ENCODE results near the gene PRR36. TPM values are rescaled to one million over a fixed set of nuclear protein-coding genes. Genes with fewer than 3 reads are reported as not detected.

PRR36 gene
- total RNA-seq, 1 donor = not detected

GRCh38 chr19:7912697-7913564 is 38.7 kb upstream of the PRR36 start:
- no peak for TF ChIP-seq CTCF (IDR thresholded peaks at IDR 0.05; ENCODE audit: insufficient read depth, low read depth, low read length)
- no peak for DNase-seq (ENCODE audit: low read depth)
- no peak overlapping the region for H3K4me3 ChIP-seq (ENCODE audit: low read depth, low read length)

- no peak for TF ChIP-seq CTCF (IDR thresholded peaks at IDR 0.05; ENCODE audit: insufficient read depth, low read depth, low read length)
- H3K4me3 ChIP-seq (ENCODE audit: low read depth, low read length) = no peak overlapping the region
- no peak for DNase-seq (ENCODE audit: low read depth)
Measured at GRCh38 chr19:7912144-7912696, 38.0 kb upstream of the PRR36 start.

GRCh38 chr19:7911508-7912143 is 37.4 kb upstream of the PRR36 start:
- TF ChIP-seq CTCF (IDR thresholded peaks at IDR 0.05; ENCODE audit: insufficient read depth, low read depth, low read length) = no peak
- DNase-seq (ENCODE audit: low read depth) = no peak
- H3K4me3 ChIP-seq (ENCODE audit: low read depth, low read length) = no peak overlapping the region

GRCh38 chr19:7910321-7911161 is 36.4 kb upstream of the PRR36 start:
- TF ChIP-seq CTCF (IDR thresholded peaks at IDR 0.05; ENCODE audit: insufficient read depth, low read depth, low read length) = no peak
- H3K4me3 ChIP-seq (ENCODE audit: low read depth, low read length) = no peak overlapping the region
- no peak for DNase-seq (ENCODE audit: low read depth)

GRCh38 chr19:7909471-7910067 is 35.4 kb upstream of the PRR36 start:
- no peak for DNase-seq (ENCODE audit: low read depth)
- no peak overlapping the region for H3K4me3 ChIP-seq (ENCODE audit: low read depth, low read length)
- TF ChIP-seq CTCF (IDR thresholded peaks at IDR 0.05; ENCODE audit: insufficient read depth, low read depth, low read length) = no peak
